Globus pallidus (tissue), 1 donor: Measurements from ENCODE around the gene DNMT3A.

Source experiments
- DNase-seq: peaks from one replicate; pipeline ENCODE4 v3.0.0-alpha.2; 2015; ENCODE audit warnings: low spot score

DNMT3A gene

GRCh38 chr2:25341753-25342371 is at the start of gene DNMT3A:
DNMT3A (minus strand) TSS chr2:25341925; CDS start chr2:25313984, 27,941 bp downstream.
- DNase-seq, result peak; percentile 83

GRCh38 chr2:25389161-25389560 is 47.4 kb upstream of the DNMT3A start:
- DNase-seq, result no peak

GRCh38 chr2:25388491-25388890 is 46.8 kb upstream of the DNMT3A start:
- no peak for DNase-seq

- no peak for DNase-seq
These were observed 46.2 kb upstream of the DNMT3A start for GRCh38 chr2:25387876-25388449.

- DNase-seq, result no peak
These were observed 45.5 kb upstream of the DNMT3A start for GRCh38 chr2:25386971-25387875.

- DNase-seq, result no peak
These were observed 44.2 kb upstream of the DNMT3A start for GRCh38 chr2:25385910-25386309.

GRCh38 chr2:25383806-25384205 is 42.1 kb upstream of the DNMT3A start:
- DNase-seq, result no peak

- DNase-seq, result no peak
These were observed 39.8 kb upstream of the DNMT3A start for GRCh38 chr2:25381502-25381901.

GRCh38 chr2:25380586-25381375 is 39.1 kb upstream of the DNMT3A start:
- no peak for DNase-seq

GRCh38 chr2:25380023-25380422 is 38.3 kb upstream of the DNMT3A start:
- no peak for DNase-seq

GRCh38 chr2:25379535-25379934 is 37.8 kb upstream of the DNMT3A start:
- DNase-seq, result no peak

- DNase-seq, result no peak
These were observed 37.2 kb upstream of the DNMT3A start for GRCh38 chr2:25378731-25379490.

GRCh38 chr2:25377822-25378421 is 36.2 kb upstream of the DNMT3A start:
- DNase-seq, result no peak

- peak; percentile 84 for DNase-seq
These were observed 35.3 kb upstream of the DNMT3A start for GRCh38 chr2:25376750-25377621.

- DNase-seq, result no peak
These were observed 34.3 kb upstream of the DNMT3A start for GRCh38 chr2:25375989-25376545.

- DNase-seq, result no peak
These were observed 33.8 kb upstream of the DNMT3A start for GRCh38 chr2:25375371-25375988.

- DNase-seq, result no peak
These were observed 33.1 kb upstream of the DNMT3A start for GRCh38 chr2:25374827-25375226.

- no peak for DNase-seq
These were observed 32.7 kb upstream of the DNMT3A start for GRCh38 chr2:25374411-25374810.

- no peak for DNase-seq
These were observed 31.7 kb upstream of the DNMT3A start for GRCh38 chr2:25373269-25373981.
